GM18870 (cell line): ENCODE measurements around the gene GPR15LG.

Source experiments
- ATAC-seq: cut with Tn5 transposase; IDR thresholded peaks from one replicate; pipeline ENCODE4 v1.9.1; 2021; ENCODE audit warnings: moderate library complexity; ENCODE audit not compliant: unreplicated experiment

GPR15LG gene

GRCh38 chr10:84213076-84213475 lies 39.5 kb downstream of the GPR15LG start:
- no peak for ATAC-seq

- no peak for ATAC-seq
These were observed 40.5 kb downstream of the GPR15LG start for GRCh38 chr10:84214046-84214572.

DNA sequence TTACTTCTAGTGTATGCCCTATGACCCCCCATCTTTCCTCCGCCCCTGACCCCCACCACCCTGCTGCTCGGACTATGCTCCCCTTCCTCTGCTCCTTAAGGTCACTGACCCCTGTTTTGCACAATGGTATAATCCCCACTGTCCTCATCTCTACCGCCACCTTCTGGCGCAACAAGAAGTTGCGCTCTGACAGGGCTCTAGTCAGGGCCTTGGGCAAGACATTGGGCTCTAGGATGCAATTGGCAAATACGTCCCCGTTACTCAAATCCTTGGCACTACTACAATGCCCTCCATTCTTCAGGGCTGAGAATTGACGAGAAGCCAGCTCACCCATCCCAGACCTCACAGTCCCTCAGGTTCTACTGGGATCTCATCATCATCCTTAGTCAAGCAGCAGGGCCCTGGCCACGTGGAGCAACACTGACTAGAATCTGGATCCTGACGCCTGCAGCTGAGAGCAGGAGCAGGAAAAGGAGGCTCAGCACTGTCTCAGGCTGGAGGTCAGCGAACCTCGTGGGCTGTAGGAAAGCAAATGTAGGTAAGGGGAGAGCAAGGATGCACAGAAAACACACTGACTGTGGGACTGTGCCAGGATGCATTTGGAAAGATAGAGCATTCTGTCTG lies 41.1 kb downstream of the GPR15LG start:
- peak; percentile 77 for ATAC-seq

GRCh38 chr10:84216834-84217233 lies 43.2 kb downstream of the GPR15LG start:
- ATAC-seq = no peak

DNA sequence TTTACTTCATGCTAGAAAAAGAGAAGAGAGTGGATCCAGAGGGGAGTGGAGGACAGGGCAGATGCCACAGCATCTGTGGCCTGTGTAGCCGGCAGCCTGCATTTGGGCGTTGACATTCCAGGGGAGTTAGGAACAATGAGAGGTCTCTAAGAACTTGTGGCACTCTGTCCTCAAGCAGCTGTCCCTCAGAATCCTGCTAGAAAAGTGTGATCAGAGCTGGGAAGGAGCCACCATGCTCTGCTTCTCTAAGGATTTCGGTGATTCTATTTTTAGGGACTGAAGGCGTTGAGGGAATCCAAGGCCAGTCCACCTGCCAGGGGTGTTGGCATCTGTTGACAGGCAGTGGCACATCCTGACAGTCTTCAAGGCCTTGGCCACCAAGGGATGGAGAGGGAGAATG lies 44.1 kb downstream of the GPR15LG start:
- ATAC-seq = no peak

- ATAC-seq = no peak
These were observed 48.3 kb downstream of the GPR15LG start for GRCh38 chr10:84221916-84222315.

GRCh38 chr10:84224411-84225028 lies 50.9 kb downstream of the GPR15LG start:
- ATAC-seq = no peak

DNA sequence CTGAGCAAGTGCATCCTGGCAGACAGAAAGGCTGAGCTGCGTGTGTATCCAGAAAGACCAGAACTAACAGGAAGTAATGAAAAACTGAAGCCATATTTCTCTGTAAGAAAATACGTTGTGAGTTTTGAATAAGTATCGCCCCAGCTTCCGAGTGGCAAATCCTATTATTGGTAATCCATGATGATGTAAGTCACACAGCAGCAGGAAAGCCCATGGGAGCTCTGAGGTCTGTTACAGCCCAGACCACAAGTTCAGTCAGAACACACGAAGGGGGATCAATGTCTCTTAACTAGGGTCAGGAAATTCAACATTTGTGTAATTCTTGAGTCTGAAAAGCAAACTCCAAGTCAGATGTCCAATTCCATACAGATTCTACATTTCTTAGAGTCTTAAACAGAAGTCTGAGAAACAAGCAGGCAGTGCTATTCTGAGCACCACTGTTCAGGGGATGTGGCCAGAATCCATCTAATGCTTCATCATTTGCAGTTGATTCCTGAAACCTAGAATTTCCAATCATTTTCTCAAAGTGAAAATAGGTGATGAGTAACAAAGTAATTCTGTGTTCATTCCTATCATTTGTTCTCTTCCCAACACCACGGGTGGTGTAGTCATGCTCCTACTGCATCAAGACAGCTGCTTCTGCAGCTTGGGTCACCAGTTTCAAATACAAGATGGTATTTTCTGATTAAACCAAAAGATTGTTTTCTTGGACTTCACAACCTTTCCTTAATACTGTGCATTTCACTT lies 52.0 kb downstream of the GPR15LG start, which contains the start of gene LRIT2:
Gene LRIT2, minus strand, starts transcription at position 118 of the 747 bp plus-strand sequence. Its CDS starts 24 bp downstream, at position 94.
- ATAC-seq = no peak

DNA sequence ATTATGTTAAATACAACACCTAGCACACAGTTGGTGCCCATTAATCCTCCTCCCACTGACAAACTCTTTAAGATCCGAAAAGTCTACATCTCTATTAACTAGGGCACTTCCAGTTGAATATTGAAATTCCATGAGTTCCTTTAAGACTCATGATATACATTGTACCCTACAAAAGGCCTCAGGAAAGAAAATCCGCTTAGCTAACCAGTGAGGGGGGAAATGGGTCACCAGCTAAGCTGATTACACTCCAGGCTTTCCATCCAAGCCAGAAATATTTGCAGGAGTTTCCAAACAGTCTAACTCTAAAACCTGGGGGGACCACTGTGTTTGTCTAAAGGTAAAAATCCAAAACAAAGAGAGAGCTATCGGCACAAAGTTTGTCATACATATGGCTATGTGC lies 53.0 kb downstream of the GPR15LG start:
- ATAC-seq = no peak

DNA sequence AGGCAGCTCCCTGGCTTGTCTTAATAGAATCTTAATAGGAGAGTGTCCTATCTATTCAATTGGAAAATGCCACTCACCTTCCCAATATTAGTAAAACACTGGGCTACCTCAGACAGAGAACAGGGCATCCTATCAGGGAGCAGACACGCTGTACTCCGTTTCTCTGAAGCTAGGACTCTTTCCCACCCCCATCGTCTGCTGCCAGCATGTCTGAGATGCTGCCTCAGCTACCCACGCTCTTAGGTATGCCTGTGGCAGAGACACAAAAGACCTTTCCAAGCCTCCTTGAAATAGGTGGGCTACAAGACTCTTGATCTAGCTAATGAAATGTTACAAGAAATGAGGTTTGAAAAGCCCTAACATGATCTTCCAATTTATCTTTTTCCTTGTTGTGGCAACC lies 54.2 kb downstream of the GPR15LG start:
- no peak for ATAC-seq

- ATAC-seq = no peak
These were observed 56.8 kb downstream of the GPR15LG start for GRCh38 chr10:84230359-84230758.

DNA sequence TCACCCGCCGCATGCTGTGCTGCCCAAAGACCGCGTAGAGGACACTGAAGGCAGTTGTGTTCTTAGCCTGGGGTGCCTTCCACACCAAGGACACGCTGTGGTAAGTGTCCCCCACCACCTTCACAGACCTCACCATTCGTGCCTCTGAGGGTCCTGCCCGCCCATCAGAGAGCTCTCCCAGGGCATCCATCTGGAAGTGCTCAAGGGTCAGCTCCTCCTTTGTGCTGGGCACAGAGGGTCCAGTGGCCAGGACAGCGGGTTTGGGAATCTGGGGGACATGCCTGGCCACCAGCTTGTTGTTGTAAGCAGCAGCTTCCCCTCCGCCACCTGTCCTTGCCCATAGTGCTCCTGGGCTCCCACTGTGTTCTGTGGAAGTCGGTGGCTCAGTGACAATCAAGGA lies 58.8 kb downstream of the GPR15LG start:
- ATAC-seq = no peak

DNA sequence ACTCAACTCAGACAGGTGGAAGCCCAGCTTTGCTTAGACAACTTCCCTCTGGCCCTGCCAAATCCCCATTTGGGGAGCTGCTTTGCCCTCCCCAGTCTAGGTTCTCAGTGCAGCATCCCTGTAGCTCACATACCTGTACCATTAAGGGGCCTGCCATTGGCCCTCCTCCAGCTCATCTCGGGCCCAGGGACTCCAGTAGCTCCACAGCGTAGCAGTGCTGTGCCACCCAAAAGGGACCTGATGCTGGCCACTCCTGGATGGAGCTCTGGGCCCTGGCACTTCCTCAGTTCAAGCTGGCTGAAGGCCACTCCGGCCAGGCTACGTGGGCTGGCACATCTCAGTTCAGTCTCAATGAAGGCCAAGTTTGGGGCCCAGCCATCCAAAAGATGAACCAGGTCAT lies 60.3 kb downstream of the GPR15LG start:
- no peak for ATAC-seq

- no peak for ATAC-seq
These were observed 60.9 kb downstream of the GPR15LG start for GRCh38 chr10:84234479-84234878.
